ENCODE data around the gene PDE6G.

Gene PDE6G

DNA sequence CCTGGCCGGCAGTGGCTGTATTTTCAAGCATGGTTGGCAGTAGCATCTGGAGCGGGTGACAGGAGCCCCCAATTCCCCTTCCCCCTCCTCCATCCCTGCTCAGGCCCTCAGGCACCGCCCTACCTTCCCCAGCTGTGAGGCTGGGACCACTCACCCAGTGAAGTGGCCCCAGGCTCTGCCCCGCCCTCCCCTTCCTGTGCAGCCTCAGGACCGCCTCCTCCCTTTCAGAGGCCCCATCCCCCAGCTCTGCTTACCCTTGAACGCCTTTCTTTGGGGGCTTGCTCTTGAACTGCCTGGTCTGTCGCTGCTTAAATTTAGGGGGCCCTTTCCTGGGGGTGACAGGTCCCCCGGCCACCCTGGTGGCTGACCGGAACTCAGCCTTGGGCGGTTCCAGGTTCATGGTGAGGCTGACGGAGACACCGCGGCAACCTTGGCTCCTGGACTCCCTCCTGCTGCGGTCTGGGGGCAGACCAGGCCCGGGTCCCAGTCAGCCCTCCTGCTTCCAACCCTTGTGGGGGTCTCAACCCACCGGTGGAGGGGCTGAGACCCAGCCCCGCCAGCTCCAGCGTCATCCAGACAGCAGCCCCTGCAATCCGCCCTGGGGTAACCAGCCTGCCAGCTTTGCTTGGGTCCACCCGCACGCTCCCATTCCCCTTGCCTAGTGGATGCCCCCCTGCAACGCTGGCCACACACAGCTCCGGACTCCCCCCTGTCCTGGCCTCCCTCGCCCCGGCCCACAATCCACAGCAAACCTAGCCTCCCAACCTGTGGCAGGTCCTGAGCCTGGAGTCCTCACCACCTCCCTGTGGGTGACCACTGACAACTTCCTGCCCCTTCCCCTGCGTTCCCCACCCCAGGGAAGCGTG, 3.2 kb downstream of the PDE6G start:
- no peak for TF ChIP-seq CTCF (IDR thresholded peaks at IDR 0.05; ENCODE audit: insufficient read depth, low read depth, low read length, missing control alignments)
- H3K4me3 ChIP-seq (ENCODE audit: low read length) = no peak overlapping the region
- DNase-seq (ENCODE audit: low read depth) = no peak

GRCh38 chr17:81651692-81652091, 4.7 kb downstream of the PDE6G start:
- DNase-seq (ENCODE audit: low read depth) = peak; percentile 65
- H3K4me3 ChIP-seq (ENCODE audit: low read length) = no peak overlapping the region

DNA sequence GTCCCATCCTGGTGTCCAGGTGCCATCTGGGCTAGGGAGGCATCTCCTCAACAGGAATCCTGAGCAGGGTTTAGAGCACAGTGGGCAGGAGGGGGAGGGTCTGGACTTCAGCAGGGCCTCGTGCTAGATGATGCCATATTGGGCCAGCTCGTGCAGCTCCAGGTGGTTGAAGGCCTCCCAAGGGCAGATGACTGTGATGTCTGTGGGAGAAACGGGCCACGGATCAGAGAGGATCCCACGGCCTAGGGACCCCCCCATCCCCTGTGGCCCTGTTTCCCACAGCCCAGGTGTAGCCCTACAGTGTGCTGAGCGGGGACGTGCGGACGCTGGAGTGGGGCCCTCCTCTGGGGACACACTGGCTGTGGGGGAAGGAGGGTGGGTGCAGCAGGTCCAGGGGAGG, 5.4 kb downstream of the PDE6G start:
- DNase-seq (ENCODE audit: low read depth) = no peak
- no peak for TF ChIP-seq CTCF (IDR thresholded peaks at IDR 0.05; ENCODE audit: insufficient read depth, low read depth, low read length, missing control alignments)
- no peak overlapping the region for H3K4me3 ChIP-seq (ENCODE audit: low read length)

More at GRCh38 chr17:81651692-81652091, 4.7 kb downstream of the PDE6G start:
- TF ChIP-seq CTCF (IDR thresholded peaks at IDR 0.05; ENCODE audit: insufficient read depth, low read depth, low read length, missing control alignments) = no peak

GRCh38 chr17:81648707-81649085, 7.6 kb downstream of the PDE6G start:
- DNase-seq (ENCODE audit: low read depth) = no peak
- no peak for TF ChIP-seq CTCF (IDR thresholded peaks at IDR 0.05; ENCODE audit: insufficient read depth, low read depth, low read length, missing control alignments)
- no peak overlapping the region for H3K4me3 ChIP-seq (ENCODE audit: low read length)

DNA sequence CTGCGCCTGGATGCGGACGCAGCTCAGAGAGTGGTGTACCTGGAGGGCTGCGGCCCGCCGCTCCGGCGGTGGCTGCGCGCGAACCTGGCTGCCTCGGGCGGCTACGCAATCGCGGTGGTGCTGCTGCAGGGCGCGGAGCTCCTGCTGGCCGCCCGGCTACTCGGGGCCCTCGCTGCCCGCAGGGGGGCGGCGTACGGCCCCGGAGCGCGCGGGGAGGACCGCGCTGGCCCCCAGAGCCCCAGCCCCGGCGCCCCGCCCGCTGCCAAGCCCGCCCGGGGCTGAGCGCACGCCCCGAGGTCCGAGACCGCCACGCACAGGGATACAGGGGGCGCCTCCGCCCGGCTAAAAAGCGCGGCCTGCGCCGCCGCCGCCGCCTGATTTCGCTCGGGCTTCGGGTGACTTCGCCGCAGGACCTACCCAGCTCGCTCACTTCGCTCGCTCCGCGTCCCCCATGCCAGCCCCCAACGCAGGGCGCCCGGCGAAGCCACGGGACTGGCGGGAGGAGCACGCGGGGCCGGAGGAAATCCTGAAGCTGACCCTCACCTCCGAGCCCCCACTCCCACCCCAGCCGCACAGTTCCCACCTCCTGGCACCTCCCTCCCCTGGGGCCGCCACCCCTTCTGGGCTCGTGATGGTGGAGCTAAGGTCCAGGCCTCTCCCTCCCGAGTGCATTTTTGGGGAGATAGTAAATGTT, 8.2 kb downstream of the PDE6G start:
- TF ChIP-seq CTCF (IDR thresholded peaks at IDR 0.05; ENCODE audit: insufficient read depth, low read depth, low read length, missing control alignments) = no peak
- no peak overlapping the region for H3K4me3 ChIP-seq (ENCODE audit: low read length)
- DNase-seq (ENCODE audit: low read depth) = no peak

- no peak for DNase-seq (ENCODE audit: low read depth)
- H3K4me3 ChIP-seq (ENCODE audit: low read length) = no peak overlapping the region
- no peak for TF ChIP-seq CTCF (IDR thresholded peaks at IDR 0.05; ENCODE audit: insufficient read depth, low read depth, low read length, missing control alignments)
Observed at GRCh38 chr17:81647640-81648012, 8.7 kb downstream of the PDE6G start.

Data from epithelial cell of esophagus (primary cell).